Measurements from ENCODE around the gene HASPIN. TPM values are rescaled to one million over a fixed set of nuclear protein-coding genes. Genes with fewer than 3 reads are reported as not detected.
A peak's percentile ranks its signal among the peaks of the same experiment; 100 is the strongest.

The HASPIN gene
- total and polyA plus RNA-seq, 2 of the 13 experiments (the other 11 are each of a cell fraction or from before 2014, with no cell fraction given), result 2.7 to 8.1 TPM

DNA sequence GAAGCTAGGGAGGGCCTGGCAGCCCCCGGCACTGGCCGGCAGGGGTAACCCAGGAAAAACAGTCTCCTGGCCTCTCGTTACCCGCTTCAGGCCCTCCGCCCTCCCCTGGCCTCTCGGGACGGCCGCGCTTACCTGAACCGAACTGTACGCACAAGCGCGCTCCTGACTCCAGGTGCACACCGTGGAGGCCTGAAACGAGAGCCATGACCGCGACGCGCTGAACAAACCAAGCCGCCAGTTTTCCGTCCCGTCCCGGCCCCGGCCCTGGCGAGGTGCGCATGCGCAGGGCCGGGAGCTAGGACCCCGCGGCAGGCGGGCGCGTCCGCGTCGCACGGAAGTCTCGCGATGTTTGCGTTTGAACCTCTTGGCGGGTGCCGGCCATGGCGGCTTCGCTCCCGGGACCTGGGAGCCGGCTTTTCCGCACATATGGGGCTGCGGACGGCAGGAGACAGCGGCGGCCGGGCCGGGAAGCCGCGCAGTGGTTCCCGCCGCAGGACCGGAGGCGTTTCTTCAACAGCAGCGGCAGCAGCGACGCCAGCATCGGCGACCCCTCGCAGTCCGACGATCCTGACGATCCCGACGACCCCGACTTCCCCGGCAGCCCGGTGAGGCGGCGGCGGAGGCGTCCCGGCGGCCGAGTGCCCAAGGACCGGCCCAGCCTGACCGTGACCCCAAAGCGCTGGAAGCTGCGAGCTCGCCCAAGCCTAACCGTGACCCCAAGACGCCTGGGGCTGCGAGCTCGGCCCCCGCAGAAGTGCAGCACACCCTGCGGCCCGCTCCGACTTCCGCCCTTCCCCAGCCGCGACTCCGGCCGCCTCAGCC, at the start of gene HASPIN (continued):
- TF ChIP-seq, protein P1, sequence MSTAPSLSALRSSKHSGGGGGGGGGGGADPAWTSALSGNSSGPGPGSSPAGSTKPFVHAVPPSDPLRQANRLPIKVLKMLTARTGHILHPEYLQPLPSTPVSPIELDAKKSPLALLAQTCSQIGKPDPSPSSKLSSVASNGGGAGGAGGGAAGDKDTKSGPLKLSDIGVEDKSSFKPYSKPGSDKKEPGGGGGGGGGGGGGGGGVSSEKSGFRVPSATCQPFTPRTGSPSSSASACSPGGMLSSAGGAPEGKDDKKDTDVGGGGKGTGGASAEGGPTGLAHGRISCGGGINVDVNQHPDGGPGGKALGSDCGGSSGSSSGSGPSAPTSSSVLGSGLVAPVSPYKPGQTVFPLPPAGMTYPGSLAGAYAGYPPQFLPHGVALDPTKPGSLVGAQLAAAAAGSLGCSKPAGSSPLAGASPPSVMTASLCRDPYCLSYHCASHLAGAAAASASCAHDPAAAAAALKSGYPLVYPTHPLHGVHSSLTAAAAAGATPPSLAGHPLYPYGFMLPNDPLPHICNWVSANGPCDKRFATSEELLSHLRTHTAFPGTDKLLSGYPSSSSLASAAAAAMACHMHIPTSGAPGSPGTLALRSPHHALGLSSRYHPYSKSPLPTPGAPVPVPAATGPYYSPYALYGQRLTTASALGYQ (CRISPR knock-in tag; IDR thresholded peaks at IDR 0.05), result peak; percentile 46; the same call in 1 of the 2 replicates
- TF ChIP-seq ZKSCAN8 (CRISPR knock-in tag; IDR thresholded peaks at IDR 0.05; ENCODE audit: borderline replicate concordance), result 0 out of 2 replicates have a peak, but pooled peaks have one; percentile 62
- peak; percentile 82; the same call in 1 of the 2 replicates for TF ChIP-seq ZNF788 (CRISPR knock-in tag; IDR thresholded peaks at IDR 0.05; ENCODE audit: borderline replicate concordance)
- peak; percentile 51 for TF ChIP-seq HNRNPH1 (optimal IDR thresholded peaks at IDR 0.05; ENCODE audit: low read depth, low read length)
- peak; percentile 82; the same call in 1 of the 2 replicates for TF ChIP-seq ZNF441 (CRISPR knock-in tag; IDR thresholded peaks at IDR 0.05; ENCODE audit: borderline replicate concordance)
- peak; percentile 91 for TF ChIP-seq SALL1 (CRISPR knock-in tag; IDR thresholded peaks at IDR 0.05)
- TF ChIP-seq, protein P2, sequence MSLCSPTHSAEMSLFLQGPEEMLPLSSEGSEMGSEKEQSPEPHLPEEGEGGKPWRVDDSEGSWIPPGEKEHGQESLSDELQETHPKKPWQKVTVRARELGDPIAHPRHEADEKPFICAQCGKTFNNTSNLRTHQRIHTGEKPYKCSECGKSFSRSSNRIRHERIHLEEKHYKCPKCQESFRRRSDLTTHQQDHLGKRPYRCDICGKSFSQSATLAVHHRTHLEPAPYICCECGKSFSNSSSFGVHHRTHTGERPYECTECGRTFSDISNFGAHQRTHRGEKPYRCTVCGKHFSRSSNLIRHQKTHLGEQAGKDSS (CRISPR knock-in tag; IDR thresholded peaks at IDR 0.05; ENCODE audit: borderline replicate concordance, low read depth), result peak; percentile 86; the same call in 1 of the 2 replicates
- peak; percentile 87; the same call in 1 of the 2 replicates for TF ChIP-seq ZNF776 (CRISPR knock-in tag; IDR thresholded peaks at IDR 0.05)
- peak; percentile 65 for TF ChIP-seq ELF3 (CRISPR knock-in tag; IDR thresholded peaks at IDR 0.05)
- TF ChIP-seq MTF2 (CRISPR knock-in tag; IDR thresholded peaks at IDR 0.05; ENCODE audit: borderline replicate concordance), result no peak
- TF ChIP-seq, protein P3, sequence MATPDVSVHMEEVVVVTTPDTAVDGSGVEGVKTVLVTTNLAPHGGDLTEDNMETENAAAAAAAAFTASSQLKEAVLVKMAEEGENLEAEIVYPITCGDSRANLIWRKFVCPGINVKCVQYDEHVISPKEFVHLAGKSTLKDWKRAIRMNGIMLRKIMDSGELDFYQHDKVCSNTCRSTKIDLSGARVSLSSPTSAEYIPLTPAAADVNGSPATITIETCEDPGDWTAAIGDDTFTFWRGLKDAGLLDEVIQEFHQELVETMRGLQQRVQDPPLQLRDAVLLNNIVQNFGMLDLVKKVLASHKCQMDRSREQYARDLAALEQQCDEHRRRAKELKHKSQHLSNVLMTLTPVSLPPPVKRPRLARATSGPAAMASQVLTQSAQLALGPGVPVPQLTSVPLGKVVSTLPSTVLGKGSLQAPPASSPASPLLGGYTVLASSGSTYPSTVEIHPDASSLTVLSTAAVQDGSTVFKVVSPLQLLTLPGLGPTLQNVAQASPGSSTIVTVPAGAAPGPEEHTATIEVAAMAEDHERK (CRISPR knock-in tag; IDR thresholded peaks at IDR 0.05; ENCODE audit: low read depth), result peak; percentile 71; the same call in 1 of the 2 replicates
- peak; percentile 41 for TF ChIP-seq ZNF563 (CRISPR knock-in tag; IDR thresholded peaks at IDR 0.05)
- peak; percentile 63 for TF ChIP-seq MIXL1 (CRISPR knock-in tag; IDR thresholded peaks at IDR 0.05)
- TF ChIP-seq, protein P4, sequence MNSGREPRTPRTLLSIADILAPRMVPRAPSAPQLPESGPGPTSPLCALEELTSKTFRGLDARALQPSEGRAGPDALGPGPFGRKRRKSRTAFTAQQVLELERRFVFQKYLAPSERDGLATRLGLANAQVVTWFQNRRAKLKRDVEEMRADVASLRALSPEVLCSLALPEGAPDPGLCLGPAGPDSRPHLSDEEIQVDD (CRISPR knock-in tag; IDR thresholded peaks at IDR 0.05; ENCODE audit: borderline replicate concordance), result peak; percentile 65; the same call in 1 of the 2 replicates
- TF ChIP-seq CREB1 (IDR thresholded peaks at IDR 0.05), result peak; percentile 83
- no peak for TF ChIP-seq CREB1 (CRISPR knock-in tag; IDR thresholded peaks at IDR 0.05)
- peak; percentile 58; the same call in 1 of the 2 replicates for TF ChIP-seq RXRB (CRISPR knock-in tag; IDR thresholded peaks at IDR 0.05; ENCODE audit: borderline replicate concordance)
- peak; percentile 17; the same call in 1 of the 2 replicates for TF ChIP-seq FOSL1 (CRISPR knock-in tag; IDR thresholded peaks at IDR 0.05; ENCODE audit: borderline replicate concordance)
- peak; percentile 98 for TF ChIP-seq POGZ (CRISPR knock-in tag; IDR thresholded peaks at IDR 0.05)
- TF ChIP-seq CEBPB (IDR thresholded peaks at IDR 0.05; ENCODE audit: borderline replicate concordance, low read depth, low read length), result no peak
- no peak for TF ChIP-seq TCF7 (IDR thresholded peaks at IDR 0.05; ENCODE audit: low read depth)
- peak; percentile 97 for TF ChIP-seq ATF7-NPFF (CRISPR knock-in tag; IDR thresholded peaks at IDR 0.05; ENCODE audit: low read depth)
- TF ChIP-seq FOXK2 (IDR thresholded peaks at IDR 0.05), result no peak
- no peak for TF ChIP-seq TP53 (CRISPR knock-in tag; conservative IDR thresholded peaks at IDR 0.05)
- peak; percentile 85 for TF ChIP-seq ESRRA (CRISPR knock-in tag; IDR thresholded peaks at IDR 0.05; ENCODE audit: low read depth)
- TF ChIP-seq NFYC (CRISPR knock-in tag; IDR thresholded peaks at IDR 0.05), result peak; percentile 37; the same call in 1 of the 2 replicates
- peak; percentile 84 for TF ChIP-seq TARDBP (CRISPR knock-in tag; IDR thresholded peaks at IDR 0.05)

Measured in HepG2 (cell line).